Prostate gland (tissue), 2 donors: ENCODE data around the gene SND1.

Source experiments
- CTCF ChIP-seq, 4 experiments: fragments of 200-600 bp in 2 of 4; fragments of 450-650 bp in 2 of 4; sonication (generic) in 2 of 4; IDR thresholded peaks; 1 replicate in 3 of 4; 2 replicates in 1 of 4; pipeline ENCODE4 v1.5.1; 2016 to 2019; ENCODE audit warnings: antibody characterized with exemption in 4 of 4, mild to moderate bottlenecking in 2 of 4, moderate library complexity in 2 of 4
- POLR2AphosphoS5 ChIP-seq: sonication (generic); formaldehyde crosslinking; IDR thresholded peaks from one replicate; pipeline ENCODE4 v1.6.1; 2017; ENCODE audit warnings: antibody characterized with exemption

- no peak for TF ChIP-seq CTCF (IDR thresholded peaks at IDR 0.05)
- no peak for TF ChIP-seq POLR2AphosphoS5
Measured at GRCh38 chr7:127658970-127659630, 7.1 kb downstream of the SND1 start.
